Progenitor cell of endocrine pancreas (in vitro differentiated cells): ENCODE data around the gene BUD31. TPM values are rescaled to one million over a fixed set of nuclear protein-coding genes. Genes with fewer than 3 reads are reported as not detected.

Source experiments
- DNase-seq: peaks from one replicate; pipeline ENCODE4 v3.0.0; 2021; ENCODE audit warnings: low spot score; ENCODE audit not compliant: unreplicated experiment
- H3K27ac Mint-ChIP-seq: 2 replicates; pipeline ENCODE4 v1.8.0; 2021; ENCODE audit warnings: mild to moderate bottlenecking, moderate library complexity, mixed read lengths
- H3K27me3 Mint-ChIP-seq: 2 replicates; pipeline ENCODE4 v1.8.0; 2021; ENCODE audit warnings: mixed read lengths
- H3K36me3 Mint-ChIP-seq: 2 replicates; pipeline ENCODE4 v1.8.0; 2022; ENCODE audit warnings: mixed read lengths; ENCODE audit not compliant: insufficient read depth
- H3K4me1 Mint-ChIP-seq: 2 replicates; pipeline ENCODE4 v1.8.0; 2021; ENCODE audit warnings: low read depth, mixed read lengths
- H3K4me3 Mint-ChIP-seq: 2 replicates; pipeline ENCODE4 v1.8.0; 2021; ENCODE audit warnings: low read depth, mild to moderate bottlenecking, moderate library complexity, mixed read lengths
- H3K9me3 Mint-ChIP-seq: 2 replicates; pipeline ENCODE4 v1.8.0; 2021; ENCODE audit warnings: low read depth, mixed read lengths
- CTCF ChIP-seq: fragments of 200-600 bp; sonication (generic); IDR thresholded peaks from one replicate; pipeline ENCODE4 v1.5.0; 2021; ENCODE audit warnings: antibody characterized with exemption, mild to moderate bottlenecking; ENCODE audit not compliant: unreplicated experiment
- total RNA-seq: library from RNA; stranded (reverse); gene quantifications from 2 replicates; pipeline ENCODE4 v1.2.1, GENCODE V29; 2021

Gene BUD31
- total RNA-seq, 1 donor from 2014 or later, result 102 TPM

- TF ChIP-seq CTCF, result no peak
- H3K36me3 Mint-ChIP-seq, result peaks cover 8% of the 10 kb centered on the region
- H3K27ac Mint-ChIP-seq, result no peak overlapping the region
- DNase-seq, result no peak
- H3K4me3 Mint-ChIP-seq, result no peak overlapping the region
- H3K4me1 Mint-ChIP-seq, result peaks cover 6% of the 10 kb centered on the region
- no peaks in the 10 kb centered on the region for H3K27me3 Mint-ChIP-seq
- H3K9me3 Mint-ChIP-seq, result no peaks in the 10 kb centered on the region
Measured at GRCh38 chr7:99395616-99396327, 13.0 kb upstream of the BUD31 start.

- H3K36me3 Mint-ChIP-seq, result peaks cover 16% of the 10 kb centered on the region
- peaks cover 6% of the 10 kb centered on the region for H3K4me1 Mint-ChIP-seq
- no peak overlapping the region for H3K4me3 Mint-ChIP-seq
- TF ChIP-seq CTCF, result no peak
- H3K27me3 Mint-ChIP-seq, result no peaks in the 10 kb centered on the region
- peak overlapping the region; percentile 59 for H3K27ac Mint-ChIP-seq
- H3K9me3 Mint-ChIP-seq, result no peaks in the 10 kb centered on the region
- no peak for DNase-seq
Measured at GRCh38 chr7:99396418-99397296, 12.1 kb upstream of the BUD31 start.

GRCh38 chr7:99397297-99397983 lies 11.3 kb upstream of the BUD31 start:
- H3K27ac Mint-ChIP-seq, result peak overlapping the region; percentile 59
- no peak overlapping the region for H3K4me3 Mint-ChIP-seq
- no peak for DNase-seq
- H3K27me3 Mint-ChIP-seq, result no peaks in the 10 kb centered on the region
- H3K4me1 Mint-ChIP-seq, result peaks cover 6% of the 10 kb centered on the region
- TF ChIP-seq CTCF, result no peak
- H3K9me3 Mint-ChIP-seq, result no peaks in the 10 kb centered on the region
- H3K36me3 Mint-ChIP-seq, result peaks cover 16% of the 10 kb centered on the region

- H3K36me3 Mint-ChIP-seq, result peaks cover 25% of the 10 kb centered on the region
- no peak for DNase-seq
Measured at GRCh38 chr7:99398891-99399445, 9.8 kb upstream of the BUD31 start.

More at GRCh38 chr7:99398891-99399445, 9.8 kb upstream of the BUD31 start:
- Mint-ChIP-seq H3K27me3 (no peaks in the 10 kb centered on the region), H3K9me3 (no peaks in the 10 kb centered on the region), H3K4me3 (no peak overlapping the region), H3K27ac (no peak overlapping the region), H3K4me1 (no peaks in the 10 kb centered on the region)
- TF ChIP-seq CTCF, result no peak
